ENCODE results near the gene WDFY4.

Gene WDFY4

GRCh38 chr10:48690791-48691660 lies 6.4 kb downstream of the WDFY4 start:
- DNase-seq = no peak

- no peak for DNase-seq
Observed at GRCh38 chr10:48691812-48692528, 7.3 kb downstream of the WDFY4 start.

DNA sequence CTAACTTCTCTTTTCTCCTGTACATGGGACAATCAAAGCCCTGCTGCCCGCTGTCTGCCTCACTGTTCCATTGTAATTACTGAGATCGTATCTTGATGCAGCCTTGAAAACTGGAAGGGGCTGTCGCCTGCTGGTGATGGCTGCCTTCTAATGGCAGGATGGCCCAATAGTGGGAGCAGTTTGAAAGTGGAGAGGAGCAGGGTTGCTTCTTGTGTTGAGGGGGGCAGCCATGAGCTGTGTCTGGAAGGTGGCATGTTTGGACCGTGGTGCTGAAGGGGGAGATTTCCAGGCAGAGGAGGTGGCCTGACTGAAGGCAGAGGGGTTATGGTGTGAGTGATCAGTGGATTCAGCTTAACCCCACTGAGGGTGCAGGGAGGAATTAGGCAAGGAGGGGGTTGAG lies 8.1 kb downstream of the WDFY4 start:
- DNase-seq = no peak

- DNase-seq = no peak
Observed at GRCh38 chr10:48693206-48693605, 8.5 kb downstream of the WDFY4 start.

GRCh38 chr10:48694371-48695030 lies 9.8 kb downstream of the WDFY4 start:
- DNase-seq = no peak

GRCh38 chr10:48695636-48696534 lies 11.2 kb downstream of the WDFY4 start:
- no peak for DNase-seq

GRCh38 chr10:48696535-48696873 lies 11.8 kb downstream of the WDFY4 start:
- no peak for DNase-seq

GRCh38 chr10:48697091-48697490 lies 12.4 kb downstream of the WDFY4 start:
- no peak for DNase-seq

DNA sequence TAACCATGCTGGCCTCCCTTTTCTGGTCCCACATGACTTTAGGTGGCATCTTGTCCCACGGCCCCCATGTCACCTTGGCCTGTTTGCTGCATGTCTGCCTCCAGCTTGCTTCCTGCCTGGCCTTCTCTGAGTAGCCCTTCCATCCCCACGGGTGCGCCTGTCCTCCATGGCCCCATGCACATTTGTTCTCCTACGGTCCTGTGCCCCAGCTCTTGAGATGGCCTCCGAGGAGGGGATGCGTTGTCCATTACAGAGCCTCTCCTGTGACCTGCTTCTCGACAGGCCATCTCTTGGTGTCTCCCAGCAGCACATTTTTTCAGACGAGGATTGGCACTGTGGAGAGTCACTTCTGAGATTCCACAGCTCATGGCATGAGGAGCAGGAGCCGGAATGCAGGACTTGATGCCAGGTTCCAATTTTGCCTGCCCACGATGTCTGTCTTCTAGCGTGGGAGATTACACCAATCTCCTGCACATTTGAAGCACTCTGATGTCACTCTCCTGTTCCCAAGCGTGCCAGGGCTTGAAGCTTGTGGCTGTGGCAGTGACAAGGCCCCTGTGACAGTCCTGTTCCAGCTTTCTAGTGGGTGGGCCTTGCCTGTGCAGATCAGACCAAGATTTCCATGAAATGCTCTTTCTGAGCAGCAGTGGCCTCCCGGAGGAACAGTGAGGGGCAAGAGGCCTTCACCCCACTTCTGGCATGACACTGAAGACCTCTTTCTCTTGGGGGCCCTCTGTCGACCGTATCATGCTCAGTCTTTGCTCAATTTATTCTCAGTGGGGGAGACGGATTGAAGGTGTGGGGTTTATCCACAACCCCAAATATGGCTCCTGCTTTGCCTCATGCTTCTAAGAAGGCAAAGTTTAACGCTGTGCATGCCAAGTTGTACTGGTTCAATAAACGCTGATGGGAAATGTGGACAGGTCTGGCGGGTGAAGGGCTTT lies 13.4 kb downstream of the WDFY4 start:
- DNase-seq = no peak

- no peak for DNase-seq
Observed at GRCh38 chr10:48699011-48699627, 14.4 kb downstream of the WDFY4 start.

DNA sequence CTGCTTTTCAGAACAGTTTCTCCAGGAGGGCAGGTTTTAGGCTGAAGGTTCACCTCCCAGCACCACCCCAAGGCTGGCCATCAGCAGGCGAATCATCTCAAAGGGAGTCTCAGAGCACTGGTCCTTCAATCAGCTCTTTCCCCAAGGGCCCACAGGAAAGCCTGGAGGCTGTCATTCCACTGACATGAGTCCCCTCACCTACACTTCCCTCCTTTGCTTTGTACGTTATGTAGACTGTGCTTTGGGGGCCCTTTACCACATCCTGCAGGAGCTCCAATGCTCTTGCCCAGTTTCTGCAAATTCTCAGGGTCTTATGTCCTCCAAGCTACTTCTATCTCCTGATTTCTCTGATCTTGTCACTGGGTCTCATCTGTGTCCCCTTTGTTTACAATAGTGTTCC lies 15.4 kb downstream of the WDFY4 start:
- DNase-seq = no peak

DNA sequence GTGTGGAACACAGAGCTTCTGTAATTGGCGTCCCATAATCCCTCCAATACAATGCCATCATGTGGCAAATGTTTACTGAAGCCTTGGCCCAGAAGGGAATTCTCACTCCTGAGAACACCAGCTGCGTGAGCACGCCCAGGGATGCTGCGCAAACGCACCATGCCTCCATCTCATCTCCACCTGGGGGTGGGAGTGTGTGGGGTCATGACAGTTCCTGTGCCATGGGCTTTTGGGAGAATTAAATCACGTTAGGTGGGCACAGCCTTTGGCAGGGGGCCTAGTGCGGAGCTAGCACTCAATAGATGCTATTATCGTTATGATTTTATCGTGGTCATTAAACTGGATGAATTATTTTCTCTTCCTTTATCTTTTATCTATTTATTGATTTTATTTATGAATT lies 15.8 kb downstream of the WDFY4 start:
- no peak for DNase-seq

GRCh38 chr10:48701139-48701901 lies 16.6 kb downstream of the WDFY4 start:
- no peak for DNase-seq

DNA sequence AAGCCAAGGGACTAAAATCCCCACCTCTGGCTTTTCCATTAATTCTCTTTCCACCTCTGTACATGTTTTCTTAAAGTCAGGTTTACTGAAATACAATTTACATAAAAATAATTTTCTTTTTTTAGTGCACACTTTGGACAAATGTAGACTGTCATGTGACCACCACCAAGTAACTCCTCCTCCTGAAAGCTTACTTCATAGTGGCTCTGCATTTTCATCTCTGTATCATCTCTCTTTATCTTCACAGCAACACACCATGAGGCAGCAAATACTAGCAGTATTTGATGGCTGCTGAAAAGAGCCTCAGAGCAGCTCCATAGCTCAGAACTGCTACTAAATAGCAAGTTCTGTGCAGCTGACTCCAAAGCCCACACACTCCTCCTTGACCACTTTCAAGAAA lies 17.3 kb downstream of the WDFY4 start:
- DNase-seq = no peak

- no peak for DNase-seq
Observed at GRCh38 chr10:48703531-48704122, 19.0 kb downstream of the WDFY4 start.

DNA sequence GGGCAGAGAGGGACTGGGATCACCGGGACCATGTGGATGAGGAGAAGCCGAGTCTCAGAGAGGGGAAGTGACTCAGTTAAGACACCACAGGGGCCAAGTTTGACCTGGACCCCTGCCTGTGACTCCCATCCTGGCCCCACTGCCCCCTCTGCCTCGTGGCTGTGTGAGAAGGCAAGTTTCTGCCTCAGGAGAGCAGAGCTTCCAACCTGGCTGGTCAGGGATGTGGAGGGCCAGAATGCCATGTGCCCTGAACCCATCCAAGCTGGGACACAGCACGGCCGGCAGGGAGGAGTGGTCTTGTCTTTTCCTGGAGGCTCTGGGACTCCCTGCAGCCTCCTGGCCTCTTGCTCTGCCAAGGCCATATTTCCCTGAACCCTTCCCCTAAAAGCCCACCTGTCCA lies 19.5 kb downstream of the WDFY4 start:
- no peak for DNase-seq

GRCh38 chr10:48705401-48705938 lies 20.8 kb downstream of the WDFY4 start:
- DNase-seq = no peak

- DNase-seq = no peak
Observed at GRCh38 chr10:48707472-48707871, 22.8 kb downstream of the WDFY4 start.

DNA sequence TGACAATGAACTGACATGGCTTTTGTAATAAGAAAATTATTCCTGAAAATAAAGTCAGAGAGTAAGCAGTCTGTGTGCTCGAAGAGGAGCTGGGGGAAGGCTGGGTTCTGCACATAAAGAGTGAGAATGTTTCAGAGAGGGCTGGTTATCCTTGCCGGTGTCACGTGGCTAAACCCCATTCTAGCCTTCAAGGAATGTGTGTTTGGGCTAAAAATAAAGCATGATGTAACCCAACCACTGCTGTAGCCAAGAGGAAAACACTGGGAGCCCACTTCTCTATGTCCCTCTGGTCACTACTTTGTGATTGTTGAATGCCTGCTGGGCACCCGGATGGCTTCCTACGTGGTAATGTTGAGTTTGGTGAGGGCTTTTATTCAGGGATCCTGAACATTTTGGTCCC lies 23.5 kb downstream of the WDFY4 start:
- no peak for DNase-seq
